Measurements from ENCODE around the gene SGCG. TPM values are rescaled to one million over a fixed set of nuclear protein-coding genes. Genes with fewer than 3 reads are reported as not detected.

Gene SGCG
- polyA plus RNA-seq, 1 of the 3 experiments (the other 2 are of a cell fraction), result not detected

DNA sequence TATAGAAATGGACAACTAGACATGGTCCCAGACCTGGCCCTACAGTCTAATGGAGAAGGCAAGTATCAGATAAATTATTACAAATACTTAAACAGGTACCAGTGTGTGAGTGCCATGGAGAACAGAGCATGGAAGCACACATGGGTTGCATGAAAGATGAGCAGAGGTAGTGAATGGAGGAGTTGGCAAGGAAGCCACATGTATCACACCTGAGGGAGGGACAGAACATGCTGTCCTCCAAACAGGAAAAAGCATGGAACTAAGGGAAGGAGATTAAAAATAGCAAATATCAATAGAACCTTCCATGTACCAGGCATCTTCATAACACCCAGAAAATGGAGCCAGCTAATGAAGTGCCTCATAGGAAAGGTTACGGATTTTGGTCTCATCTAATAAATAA, 166.8 kb downstream of the SGCG start:
- Histone ChIP-seq H2AFZ (ENCODE audit: low read depth) (no peak overlapping the region), H3K9ac (no peak overlapping the region), H4K20me1 (ENCODE audit: insufficient read depth) (peaks cover 64% of the 10 kb centered on the region), H3K36me3 (replicated peaks in 1 of 2; ENCODE audit: control insufficient read depth in 1 of 2, insufficient read depth in 2 of 2, low read length in 1 of 2) (peaks cover 47 to 94% of the 10 kb centered on the region in 2 experiments), H3K4me2 (no peak overlapping the region), H3K9me3 (no peaks in the 10 kb centered on the region), H3F3A (replicated peaks; ENCODE audit: insufficient read depth) (peaks cover 30% of the 10 kb centered on the region), H3K4me1 (ENCODE audit: control insufficient read depth in 1 of 2, insufficient read depth in 2 of 2, low read depth in 1 of 2, low read length in 1 of 2) (peaks cover 0 to 6% of the 10 kb centered on the region in 2 experiments; a peak in 2 of 4 replicates), H3K27me3 (ENCODE audit: insufficient read depth) (no peaks in the 10 kb centered on the region), H3K79me2 (ENCODE audit: insufficient read depth) (peaks cover 100% of the 10 kb centered on the region), H3K9me2 (no peaks in the 10 kb centered on the region), H3K4me3 (ENCODE audit: low read depth in 2 of 2, low read length in 1 of 2) (no peak overlapping the region), H3K27ac (ENCODE audit: low read depth in 2 of 2, low read length in 1 of 2) (no peak overlapping the region)
- WGBS (ENCODE audit: low lambda C conversion rate), result 95% methylated on average over 1 of the region's 1 CpG
- POLR2A ChIA-PET, result no interaction called here
- TF ChIP-seq JUND (IDR thresholded peaks at IDR 0.05) (no peak), CHD2 (IDR thresholded peaks at IDR 0.05; ENCODE audit: low read length, partially characterized antibody) (no peak), ELF1 (IDR thresholded peaks at IDR 0.05) (no peak), FOXJ3 (CRISPR knock-in tag; IDR thresholded peaks at IDR 0.05) (no peak), GABPA (IDR thresholded peaks at IDR 0.05; ENCODE audit: low read depth) (no peak), NRF1 (IDR thresholded peaks at IDR 0.05; ENCODE audit: low read depth, low read length) (no peak), RCOR1 (IDR thresholded peaks at IDR 0.05; ENCODE audit: low read length) (no peak), RAD21 (IDR thresholded peaks at IDR 0.05; ENCODE audit: low read length) (no peak), MEF2A (IDR thresholded peaks at IDR 0.05; ENCODE audit: borderline replicate concordance, low read depth) (no peak), TCF12 (IDR thresholded peaks at IDR 0.05) (no peak), EZH2phosphoT487 (IDR thresholded peaks at IDR 0.05; ENCODE audit: borderline replicate concordance, low read depth) (no peak), MXI1 (IDR thresholded peaks at IDR 0.05; ENCODE audit: low read depth, low read length) (no peak), POLR2AphosphoS5 (IDR thresholded peaks at IDR 0.05; ENCODE audit: low read depth, low read length) (no peak), RFX5 (IDR thresholded peaks at IDR 0.05; ENCODE audit: low read length) (no peak), FOXM1 (IDR thresholded peaks at IDR 0.05; ENCODE audit: low read depth) (no peak), RXRA (IDR thresholded peaks at IDR 0.05; ENCODE audit: borderline replicate concordance, low read depth) (no peak), FOSL2 (IDR thresholded peaks at IDR 0.05; ENCODE audit: borderline replicate concordance, low read depth) (no peak)
- TF ChIP-seq, protein P1, sequence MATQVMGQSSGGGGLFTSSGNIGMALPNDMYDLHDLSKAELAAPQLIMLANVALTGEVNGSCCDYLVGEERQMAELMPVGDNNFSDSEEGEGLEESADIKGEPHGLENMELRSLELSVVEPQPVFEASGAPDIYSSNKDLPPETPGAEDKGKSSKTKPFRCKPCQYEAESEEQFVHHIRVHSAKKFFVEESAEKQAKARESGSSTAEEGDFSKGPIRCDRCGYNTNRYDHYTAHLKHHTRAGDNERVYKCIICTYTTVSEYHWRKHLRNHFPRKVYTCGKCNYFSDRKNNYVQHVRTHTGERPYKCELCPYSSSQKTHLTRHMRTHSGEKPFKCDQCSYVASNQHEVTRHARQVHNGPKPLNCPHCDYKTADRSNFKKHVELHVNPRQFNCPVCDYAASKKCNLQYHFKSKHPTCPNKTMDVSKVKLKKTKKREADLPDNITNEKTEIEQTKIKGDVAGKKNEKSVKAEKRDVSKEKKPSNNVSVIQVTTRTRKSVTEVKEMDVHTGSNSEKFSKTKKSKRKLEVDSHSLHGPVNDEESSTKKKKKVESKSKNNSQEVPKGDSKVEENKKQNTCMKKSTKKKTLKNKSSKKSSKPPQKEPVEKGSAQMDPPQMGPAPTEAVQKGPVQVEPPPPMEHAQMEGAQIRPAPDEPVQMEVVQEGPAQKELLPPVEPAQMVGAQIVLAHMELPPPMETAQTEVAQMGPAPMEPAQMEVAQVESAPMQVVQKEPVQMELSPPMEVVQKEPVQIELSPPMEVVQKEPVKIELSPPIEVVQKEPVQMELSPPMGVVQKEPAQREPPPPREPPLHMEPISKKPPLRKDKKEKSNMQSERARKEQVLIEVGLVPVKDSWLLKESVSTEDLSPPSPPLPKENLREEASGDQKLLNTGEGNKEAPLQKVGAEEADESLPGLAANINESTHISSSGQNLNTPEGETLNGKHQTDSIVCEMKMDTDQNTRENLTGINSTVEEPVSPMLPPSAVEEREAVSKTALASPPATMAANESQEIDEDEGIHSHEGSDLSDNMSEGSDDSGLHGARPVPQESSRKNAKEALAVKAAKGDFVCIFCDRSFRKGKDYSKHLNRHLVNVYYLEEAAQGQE (IDR thresholded peaks at IDR 0.05; ENCODE audit: low read depth, low read length), result no peak
- TF ChIP-seq, protein P2, sequence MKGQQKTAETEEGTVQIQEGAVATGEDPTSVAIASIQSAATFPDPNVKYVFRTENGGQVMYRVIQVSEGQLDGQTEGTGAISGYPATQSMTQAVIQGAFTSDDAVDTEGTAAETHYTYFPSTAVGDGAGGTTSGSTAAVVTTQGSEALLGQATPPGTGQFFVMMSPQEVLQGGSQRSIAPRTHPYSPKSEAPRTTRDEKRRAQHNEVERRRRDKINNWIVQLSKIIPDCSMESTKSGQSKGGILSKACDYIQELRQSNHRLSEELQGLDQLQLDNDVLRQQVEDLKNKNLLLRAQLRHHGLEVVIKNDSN (IDR thresholded peaks at IDR 0.05; ENCODE audit: borderline replicate concordance, low read depth), result no peak
- TF ChIP-seq, protein P3, sequence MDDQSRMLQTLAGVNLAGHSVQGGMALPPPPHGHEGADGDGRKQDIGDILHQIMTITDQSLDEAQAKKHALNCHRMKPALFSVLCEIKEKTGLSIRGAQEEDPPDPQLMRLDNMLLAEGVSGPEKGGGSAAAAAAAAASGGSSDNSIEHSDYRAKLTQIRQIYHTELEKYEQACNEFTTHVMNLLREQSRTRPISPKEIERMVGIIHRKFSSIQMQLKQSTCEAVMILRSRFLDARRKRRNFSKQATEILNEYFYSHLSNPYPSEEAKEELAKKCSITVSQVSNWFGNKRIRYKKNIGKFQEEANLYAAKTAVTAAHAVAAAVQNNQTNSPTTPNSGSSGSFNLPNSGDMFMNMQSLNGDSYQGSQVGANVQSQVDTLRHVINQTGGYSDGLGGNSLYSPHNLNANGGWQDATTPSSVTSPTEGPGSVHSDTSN (IDR thresholded peaks at IDR 0.05), result no peak
- CTCF ChIA-PET, result no interaction called here
- DNase-seq, result no peak
